ENCODE data around the gene NDST3.
"Not testable (repeated sequence)": the region's sequence is repeated elsewhere in the genome, so short reads cannot be mapped to it uniquely, and the experiment has no call there.

NDST3 gene

GRCh38 chr4:118190903-118191302, 156.6 kb downstream of the NDST3 start:
- no peak for DNase-seq

GRCh38 chr4:118193421-118193820, 159.1 kb downstream of the NDST3 start:
- no peak for DNase-seq

DNA sequence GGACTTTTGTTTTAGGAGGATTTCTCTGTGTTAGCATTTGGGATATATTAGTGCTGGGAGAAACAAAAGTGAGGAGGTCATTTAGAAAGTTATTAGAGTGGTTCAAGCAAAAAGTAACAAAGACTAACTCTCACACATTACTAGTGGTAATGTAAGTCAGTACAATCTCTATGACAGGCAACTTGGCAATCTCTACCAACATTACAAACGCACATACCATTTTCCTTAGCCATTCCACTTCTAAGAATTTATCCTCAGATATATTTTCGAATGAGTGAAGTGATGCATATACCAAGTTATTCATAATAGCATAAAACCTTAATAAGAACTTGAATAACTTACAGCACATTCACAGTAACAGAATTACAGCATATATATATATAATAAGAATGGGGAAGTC, 172.3 kb downstream of the NDST3 start:
- no peak for DNase-seq

GRCh38 chr4:118213101-118213500, 178.8 kb downstream of the NDST3 start:
- DNase-seq: no peak

DNA sequence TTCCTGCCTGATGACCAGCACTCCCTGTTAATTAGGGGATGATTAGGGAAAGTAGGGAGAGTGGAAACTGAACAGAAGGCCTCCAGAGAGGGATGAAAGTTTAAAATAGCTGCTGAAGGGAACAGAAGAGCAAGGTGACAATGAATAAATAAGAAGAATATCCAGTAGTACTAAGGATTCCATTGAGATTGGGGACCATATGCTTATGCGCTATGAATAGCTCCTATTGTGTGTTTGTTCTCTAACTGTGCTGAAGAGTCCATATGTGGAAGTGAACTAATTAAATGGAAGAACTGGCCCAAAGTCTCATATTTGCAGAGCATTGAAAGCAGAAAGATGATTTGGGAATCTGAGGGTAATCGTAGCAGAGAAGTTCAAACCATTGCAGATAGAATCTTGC, 181.5 kb downstream of the NDST3 start:
- no peak for DNase-seq

DNA sequence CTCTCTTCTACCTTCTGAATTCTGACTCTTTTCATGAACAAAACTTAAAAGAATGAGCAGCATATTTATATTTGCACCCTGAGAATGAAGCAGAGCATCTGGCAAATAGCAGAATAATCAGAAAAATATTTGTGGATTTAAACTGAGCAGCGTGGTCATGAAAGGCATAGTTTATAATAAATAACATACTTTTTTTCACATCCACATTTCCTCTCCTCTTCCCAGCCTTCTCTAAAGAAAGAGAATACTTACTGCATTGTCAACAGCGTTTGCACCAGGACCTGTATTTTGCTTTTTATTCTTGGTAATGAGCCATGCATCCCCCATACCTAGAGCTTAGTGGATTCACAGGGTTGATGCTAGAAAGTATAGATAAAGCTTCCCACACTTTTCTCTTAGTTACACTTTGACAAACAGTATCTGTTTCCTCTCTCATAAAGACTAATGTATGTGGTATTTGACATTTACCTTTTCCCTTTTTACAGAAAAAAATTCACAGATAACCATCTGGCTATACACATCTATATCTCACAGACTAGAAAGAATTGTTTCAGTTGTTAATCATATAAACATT, 187.0 kb downstream of the NDST3 start:
- no peak for DNase-seq

- peak; percentile 40 for DNase-seq
Measured at GRCh38 chr4:118224243-118224829, 190.1 kb downstream of the NDST3 start.

DNA sequence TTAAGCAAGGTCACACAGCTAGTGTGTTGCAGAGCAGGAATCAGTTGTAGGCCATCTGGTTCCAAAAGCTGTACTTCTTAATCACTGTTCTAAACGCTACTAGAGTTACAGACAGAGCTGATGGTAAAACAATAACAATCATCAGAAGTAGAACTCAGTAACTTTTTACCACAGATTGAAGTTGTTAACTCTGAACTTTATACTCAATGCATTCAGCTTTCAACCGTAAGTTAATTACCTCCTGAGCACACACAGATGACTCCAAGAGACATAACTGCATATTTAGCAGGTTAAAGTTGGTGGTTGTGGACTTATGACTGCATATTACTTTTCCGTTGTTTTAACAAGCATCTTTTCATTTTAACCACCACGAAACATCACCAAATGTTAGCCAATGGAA, 191.2 kb downstream of the NDST3 start:
- no peak for DNase-seq

DNA sequence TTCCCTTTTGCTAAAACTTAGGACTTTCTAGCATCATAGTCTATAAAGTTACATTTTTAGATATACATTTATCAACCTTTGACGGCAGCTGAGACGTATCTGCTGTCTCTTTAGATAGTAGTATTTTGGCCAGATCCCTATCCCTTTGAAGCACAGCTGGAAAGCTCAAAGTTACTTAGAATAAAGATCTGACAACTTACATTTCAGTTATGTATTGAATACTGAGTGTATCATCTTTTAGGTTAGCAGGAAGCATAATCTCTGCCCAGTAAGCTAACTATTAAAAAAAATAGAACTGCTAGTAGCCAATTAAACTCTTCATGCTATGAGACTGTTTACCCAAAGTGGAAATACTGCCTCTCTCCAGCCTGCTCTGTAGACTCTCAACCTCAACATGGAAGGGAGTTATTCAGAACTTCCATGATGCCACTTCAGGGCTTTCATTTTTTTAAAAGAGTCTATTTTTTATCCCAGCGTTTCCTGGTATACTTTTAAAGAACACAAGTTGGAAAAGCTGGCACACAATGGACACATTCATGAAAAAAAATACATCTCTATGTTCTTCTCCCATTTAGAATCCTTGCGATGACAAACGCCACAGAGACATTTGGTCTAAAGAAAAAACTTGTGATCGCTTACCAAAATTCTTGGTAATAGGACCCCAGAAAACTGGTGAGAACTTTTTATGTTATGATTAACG, 192.2 kb downstream of the NDST3 start:
- no peak for DNase-seq

- no peak for DNase-seq
Measured at GRCh38 chr4:118235566-118236120, 201.4 kb downstream of the NDST3 start.

DNA sequence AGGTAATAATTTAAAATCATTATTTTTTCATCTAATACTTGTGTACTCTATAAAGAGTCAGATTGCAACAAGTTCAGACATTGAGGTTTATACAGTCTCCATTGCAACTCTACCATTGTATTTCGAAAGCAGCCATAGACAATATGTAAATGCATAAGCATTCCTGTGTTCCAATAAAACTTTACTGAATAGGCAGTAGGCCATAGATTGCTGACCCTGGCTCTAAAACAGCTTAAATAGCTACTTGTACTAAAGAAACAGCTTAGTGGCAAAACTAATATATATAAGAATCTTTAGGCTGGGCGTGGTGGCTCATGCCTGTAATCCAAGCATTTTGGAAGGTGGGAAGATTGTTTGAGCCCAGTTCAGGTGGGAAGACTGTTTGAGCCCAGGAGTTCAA, 203.2 kb downstream of the NDST3 start:
- no peak for DNase-seq

DNA sequence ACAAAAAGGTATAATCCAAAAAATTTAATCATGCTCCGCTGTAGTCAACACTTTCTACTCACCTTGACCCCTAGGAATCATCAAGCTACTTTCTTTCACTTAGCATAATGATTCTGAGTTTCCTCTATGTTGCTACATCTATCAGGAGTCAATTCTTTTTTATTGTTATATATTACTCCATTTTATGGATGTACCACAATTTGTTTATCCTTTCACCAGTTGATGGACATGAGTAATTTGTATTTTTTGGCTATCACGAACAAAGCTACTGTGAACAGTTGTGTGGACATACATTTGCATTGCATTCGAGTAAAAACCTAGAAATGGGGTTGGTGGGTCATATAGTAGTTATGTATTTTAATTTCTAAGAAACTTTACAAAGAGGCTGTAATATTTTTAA, 215.6 kb downstream of the NDST3 start:
- no peak for DNase-seq

DNA sequence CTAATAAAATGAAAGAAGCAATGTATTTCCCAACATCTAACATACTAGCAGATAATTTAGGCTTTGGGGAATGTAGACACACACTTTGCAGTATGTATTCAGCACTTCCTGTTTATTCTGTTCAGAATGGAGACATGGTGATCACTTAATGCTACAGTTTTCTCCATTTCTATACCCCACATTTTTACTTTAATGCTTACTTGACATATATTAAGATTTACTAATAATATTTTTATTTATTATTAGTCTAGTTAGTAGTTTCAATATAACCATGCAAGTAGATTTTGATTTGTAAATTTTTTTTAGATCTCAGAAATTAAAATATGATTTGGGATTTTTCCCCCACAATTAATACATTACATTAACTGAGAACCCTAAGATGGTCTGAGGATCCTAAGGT, 220.1 kb downstream of the NDST3 start:
- no peak for DNase-seq

DNA sequence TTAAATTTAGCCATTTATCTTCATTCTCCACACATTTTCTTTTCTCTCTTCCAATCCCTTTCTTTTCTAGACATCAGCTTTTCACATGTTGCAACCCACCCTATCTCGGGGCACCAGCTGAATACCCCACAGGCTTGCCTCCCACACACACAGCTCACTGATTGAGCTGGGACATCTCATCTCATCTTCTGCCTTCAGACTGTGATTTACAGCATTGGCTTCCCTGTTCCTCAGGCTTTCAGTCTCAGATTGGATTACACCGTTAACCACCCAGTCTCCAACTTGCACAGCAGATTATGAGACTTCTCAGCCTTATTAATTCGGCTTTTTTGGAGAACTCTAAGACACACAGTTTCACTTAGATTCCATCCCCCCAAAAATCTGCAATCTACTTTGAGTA, 224.8 kb downstream of the NDST3 start:
- no peak for DNase-seq

DNA sequence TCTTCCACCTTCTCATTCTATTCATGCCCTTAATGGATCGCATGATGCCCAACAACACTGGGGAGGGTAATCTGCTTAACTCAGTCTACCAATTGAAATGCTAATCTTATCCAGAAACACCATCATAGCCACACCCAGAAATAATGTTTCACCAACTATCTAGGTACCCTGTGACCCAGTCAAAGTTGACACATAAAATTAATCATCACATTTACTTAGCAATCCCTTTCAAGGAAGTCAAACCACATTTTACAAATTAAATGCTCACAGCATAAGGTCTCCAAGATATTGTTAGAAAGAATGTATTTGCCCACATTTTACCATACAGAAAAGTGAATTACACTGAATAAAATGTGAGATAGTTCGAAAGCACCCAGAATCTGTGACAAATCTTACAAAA, 226.0 kb downstream of the NDST3 start:
- no peak for DNase-seq

- DNase-seq: no peak
Measured at GRCh38 chr4:118264096-118264495, 229.8 kb downstream of the NDST3 start.

GRCh38 chr4:118265312-118266144, 231.2 kb downstream of the NDST3 start:
- DNase-seq: no peak

DNA sequence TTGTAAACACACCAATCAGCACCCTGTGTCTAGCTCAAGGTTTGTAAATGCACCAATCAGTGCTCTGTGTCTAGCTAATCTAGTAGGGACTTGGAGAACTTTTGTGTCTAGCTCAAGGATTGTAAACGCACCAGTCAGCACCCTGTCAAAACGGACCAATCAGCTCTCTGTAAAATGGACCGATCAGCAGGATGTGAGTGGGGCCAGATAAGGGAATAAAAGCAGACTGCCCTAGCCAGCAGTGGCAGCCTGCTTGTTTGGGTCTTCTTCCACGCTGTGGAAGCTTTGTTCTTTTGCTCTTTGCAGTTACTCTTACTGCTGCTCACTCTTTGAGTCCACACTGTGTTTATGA, 231.8 kb downstream of the NDST3 start:
- DNase-seq: not testable (repeated sequence)

- DNase-seq: no peak
Measured at GRCh38 chr4:118268780-118269179, 234.5 kb downstream of the NDST3 start.

DNA sequence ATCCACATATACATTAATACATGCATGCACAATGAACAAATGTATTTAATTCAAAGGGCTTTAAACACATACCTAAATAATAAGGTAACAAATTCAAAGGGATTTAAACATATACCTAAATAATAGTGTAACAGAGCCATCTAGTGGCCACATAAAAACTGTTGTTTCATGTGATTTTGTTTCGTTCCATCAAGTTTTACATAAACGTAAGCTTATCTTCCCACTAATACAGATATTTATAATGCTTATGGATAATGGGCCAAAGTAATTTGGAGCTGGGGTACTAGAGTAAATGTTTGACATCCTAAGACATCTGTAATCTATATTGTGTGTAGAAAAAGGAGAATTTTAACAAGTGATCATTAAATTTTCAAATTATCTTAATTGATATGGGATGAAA, 236.2 kb downstream of the NDST3 start:
- no peak for DNase-seq

DNA sequence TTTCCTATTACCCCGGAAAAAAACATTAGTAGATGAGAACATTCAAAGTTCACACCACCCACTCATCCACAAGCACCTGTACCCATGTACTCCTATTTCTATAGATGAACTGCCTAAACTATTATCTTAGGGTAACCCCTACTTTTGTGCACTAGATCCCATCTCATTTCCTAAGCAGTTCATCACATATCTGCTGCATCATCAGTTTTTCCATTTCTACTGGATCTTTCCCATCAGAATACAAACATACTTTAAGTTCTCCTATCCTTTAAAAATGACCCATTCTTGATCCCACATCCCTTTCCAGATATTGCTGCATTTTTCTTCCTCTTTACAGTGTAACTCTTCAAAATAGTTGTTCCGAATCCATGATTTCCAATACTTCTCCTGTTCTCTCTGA, 237.5 kb downstream of the NDST3 start:
- DNase-seq: no peak

DNA sequence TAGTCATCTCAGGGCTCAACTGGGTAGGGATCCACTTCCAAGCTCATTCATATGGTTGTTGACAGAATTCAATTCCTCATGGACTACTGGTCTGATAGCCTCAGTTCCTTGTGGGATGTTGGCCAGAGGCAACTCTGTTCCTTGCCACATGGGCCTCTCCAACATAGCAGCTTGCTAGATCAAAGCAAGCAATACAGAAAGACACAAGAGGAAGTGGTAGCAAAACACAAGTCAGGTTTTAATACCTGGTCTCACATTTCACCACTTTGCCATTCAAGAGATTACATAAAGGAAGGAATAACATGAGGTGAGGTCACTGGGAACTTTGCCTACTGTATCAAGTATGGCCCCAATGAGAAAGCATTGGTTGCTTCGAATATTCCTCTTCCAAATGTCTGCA, 239.4 kb downstream of the NDST3 start:
- DNase-seq: no peak

- no peak for DNase-seq
Measured at GRCh38 chr4:118276580-118276979, 242.3 kb downstream of the NDST3 start.

DNA sequence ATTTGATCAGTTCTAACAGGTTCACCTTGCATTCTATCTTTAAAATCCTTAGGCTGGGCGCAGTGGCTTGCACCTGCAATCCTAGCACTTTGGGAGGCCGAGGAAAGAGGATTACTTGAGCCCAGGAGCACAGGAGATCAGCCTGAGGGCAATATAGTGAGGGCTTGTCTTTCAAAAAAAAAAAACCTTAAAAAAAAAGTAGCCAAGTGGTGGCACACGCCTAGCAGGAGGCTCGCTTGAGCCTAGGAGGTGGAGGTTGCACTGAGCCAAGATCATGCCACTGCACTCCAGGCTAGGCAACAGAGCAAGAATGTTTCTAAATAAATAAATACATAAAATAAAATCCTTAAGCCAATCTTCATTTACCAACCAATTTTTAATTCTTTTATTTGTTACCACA, 243.0 kb downstream of the NDST3 start:
- no peak for DNase-seq
